HG02678 (cell line): Measurements from ENCODE around the gene PCNX2.
"Not testable (repeated sequence)": the region's sequence is repeated elsewhere in the genome, so short reads cannot be mapped to it uniquely, and the experiment has no call there.

Experiments
- ATAC-seq: cut with Tn5 transposase; IDR thresholded peaks from one replicate; pipeline ENCODE4 v1.9.1; 2021; ENCODE audit warnings: mild to moderate bottlenecking, moderate library complexity; ENCODE audit not compliant: unreplicated experiment

PCNX2 gene

DNA sequence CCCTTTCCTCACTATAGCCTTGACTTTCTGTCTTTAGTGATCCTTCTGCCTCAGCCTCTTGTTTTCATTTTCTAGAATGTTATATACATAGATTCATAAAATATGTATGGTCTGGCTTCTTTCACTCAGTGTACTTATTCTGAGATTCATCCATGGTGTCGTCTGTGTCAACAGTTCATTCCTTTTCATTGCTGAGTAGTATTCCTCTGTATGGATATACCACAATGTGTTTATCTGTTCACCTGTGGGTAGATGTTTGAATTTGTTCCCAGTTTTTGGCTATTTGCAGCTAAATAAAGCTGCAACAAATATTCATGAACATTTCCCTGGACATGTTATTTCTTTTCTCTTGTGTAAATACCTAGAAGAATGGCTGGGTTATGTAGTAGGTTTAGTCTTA, 131.8 kb downstream of the PCNX2 start:
- ATAC-seq: no peak

GRCh38 chr1:233158322-233158721, 137.2 kb downstream of the PCNX2 start:
- ATAC-seq: no peak

GRCh38 chr1:233157245-233157644, 138.3 kb downstream of the PCNX2 start:
- ATAC-seq: no peak

GRCh38 chr1:233151861-233152260, 143.7 kb downstream of the PCNX2 start:
- no peak for ATAC-seq

DNA sequence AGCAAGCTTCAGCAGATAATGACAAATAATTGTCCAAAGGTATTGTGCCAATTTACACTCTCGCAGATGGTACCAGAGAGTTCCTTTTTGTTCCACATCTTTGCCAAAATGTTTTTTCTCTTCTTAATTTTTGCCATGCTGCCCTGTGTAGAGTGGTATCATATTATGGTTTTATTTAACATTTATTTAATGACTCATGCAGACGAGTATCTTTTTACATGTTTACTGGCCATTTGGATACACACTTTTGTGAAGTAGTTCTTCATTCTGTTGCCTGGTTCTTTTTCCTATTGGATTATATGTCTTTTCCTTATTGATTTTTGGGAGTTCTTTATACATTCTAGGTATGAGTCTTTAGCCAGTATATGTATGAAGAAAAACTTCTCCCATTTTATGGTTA, 151.1 kb downstream of the PCNX2 start:
- no peak for ATAC-seq

- ATAC-seq: no peak
Measured at GRCh38 chr1:233143241-233143640, 152.3 kb downstream of the PCNX2 start.

GRCh38 chr1:233140974-233141373, 154.6 kb downstream of the PCNX2 start:
- ATAC-seq: no peak

DNA sequence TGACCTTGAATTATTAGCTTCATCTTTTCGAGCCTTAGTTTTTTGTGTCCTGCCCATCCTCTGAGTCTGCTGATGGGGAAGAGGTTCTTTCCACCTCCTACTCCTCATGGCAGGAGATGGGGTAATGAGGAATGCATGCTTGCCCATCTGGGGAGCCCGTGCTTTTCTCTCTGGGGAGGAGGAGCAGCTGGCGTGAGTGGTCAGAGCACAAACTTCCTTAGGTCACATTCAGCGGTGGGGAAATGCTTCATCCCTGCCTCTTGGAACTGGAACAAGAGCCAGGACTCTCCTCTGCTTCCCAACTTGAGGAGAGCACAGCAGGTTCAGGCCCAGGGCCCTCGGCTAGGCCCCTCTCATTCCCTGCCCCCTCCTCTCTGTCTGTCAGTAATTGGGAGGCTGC, 155.0 kb downstream of the PCNX2 start:
- no peak for ATAC-seq

GRCh38 chr1:233138788-233139585, 156.5 kb downstream of the PCNX2 start:
- ATAC-seq: no peak

DNA sequence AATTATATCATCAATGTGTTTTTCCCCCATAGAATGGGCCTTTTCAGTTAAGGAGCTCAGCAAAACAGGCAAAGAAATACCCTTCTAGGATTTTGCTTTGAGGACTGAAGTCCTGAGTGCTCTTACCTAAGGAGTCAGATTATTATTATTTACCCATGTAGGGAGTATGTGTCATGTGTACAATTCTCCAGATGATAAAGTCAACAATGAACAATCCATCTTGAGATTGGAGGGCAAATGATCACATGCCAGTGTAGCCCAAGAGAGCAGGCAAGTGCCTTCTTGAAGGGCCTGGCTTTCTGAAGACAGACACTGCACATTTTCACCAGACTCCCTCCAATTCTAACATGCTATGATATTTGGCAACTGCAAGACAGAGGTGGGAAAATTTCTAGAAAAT, 159.7 kb downstream of the PCNX2 start:
- no peak for ATAC-seq

- no peak for ATAC-seq
Measured at GRCh38 chr1:233132445-233132844, 163.1 kb downstream of the PCNX2 start.

DNA sequence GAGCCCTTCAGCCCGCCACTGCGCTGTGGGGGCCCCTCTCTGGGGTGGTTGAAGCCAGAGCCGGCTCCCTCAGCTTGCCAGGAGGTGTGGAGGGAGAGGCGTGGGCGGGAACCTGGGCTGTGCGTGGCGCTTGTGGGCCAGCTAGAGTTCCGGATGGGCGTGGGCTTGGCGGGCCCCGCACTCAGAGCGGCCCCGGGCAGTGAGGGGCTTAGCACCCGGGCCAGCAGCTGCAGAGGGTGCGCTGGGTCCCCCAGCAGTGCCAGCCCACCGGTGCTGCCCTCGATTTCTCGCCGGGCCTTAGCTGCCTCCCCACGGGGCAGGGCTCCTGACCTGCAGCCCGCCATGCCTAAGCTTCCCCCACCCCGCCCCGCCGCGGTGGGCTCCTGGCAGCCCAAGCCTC, 166.5 kb downstream of the PCNX2 start:
- ATAC-seq: not testable (repeated sequence)

- ATAC-seq: no peak
Measured at GRCh38 chr1:233127157-233127556, 168.4 kb downstream of the PCNX2 start.

DNA sequence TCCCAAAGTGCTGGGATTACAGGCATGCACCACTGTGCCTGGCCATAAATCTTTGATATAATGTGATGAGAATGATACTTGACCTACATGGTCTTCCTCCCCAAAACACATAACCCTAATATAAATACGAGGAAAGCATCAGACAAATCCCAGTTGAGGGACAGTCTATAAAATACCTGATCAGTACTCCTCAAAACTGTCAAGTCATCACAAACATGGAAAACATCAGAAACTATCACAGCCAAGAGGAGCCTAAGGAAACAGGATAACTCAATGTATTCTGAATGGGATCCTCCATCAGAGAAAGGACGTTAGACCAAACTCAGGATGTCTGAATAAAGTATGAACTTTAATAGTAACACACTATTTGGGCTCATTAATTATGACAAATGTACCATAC, 172.7 kb downstream of the PCNX2 start:
- no peak for ATAC-seq

DNA sequence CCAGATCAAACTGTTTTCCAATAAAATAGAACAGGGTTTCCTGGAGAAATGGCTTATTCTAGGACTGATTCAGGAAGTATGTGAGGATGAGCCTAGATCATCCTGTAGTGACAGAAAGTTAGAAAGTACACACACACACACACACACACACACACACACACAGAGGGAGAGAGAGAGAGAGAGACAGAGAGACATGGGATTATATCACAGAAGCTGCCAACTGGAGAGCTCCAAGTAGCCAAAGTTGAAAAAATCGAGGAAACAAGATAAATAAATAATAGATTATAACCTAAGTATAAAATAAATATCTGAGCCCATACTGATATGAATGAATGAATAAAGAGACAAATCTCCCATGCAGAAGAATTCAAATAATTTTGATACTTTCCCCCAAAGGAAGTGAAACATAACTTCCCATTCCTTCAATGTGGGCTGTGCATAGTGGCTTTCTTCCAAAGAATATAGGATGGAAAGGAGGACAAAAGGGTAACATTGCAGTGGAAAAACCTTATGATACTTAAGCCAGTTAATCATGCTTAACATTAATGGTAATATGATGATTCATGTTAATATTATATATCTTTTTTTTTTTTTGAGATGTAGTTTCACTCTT, 173.5 kb downstream of the PCNX2 start:
- ATAC-seq: no peak

DNA sequence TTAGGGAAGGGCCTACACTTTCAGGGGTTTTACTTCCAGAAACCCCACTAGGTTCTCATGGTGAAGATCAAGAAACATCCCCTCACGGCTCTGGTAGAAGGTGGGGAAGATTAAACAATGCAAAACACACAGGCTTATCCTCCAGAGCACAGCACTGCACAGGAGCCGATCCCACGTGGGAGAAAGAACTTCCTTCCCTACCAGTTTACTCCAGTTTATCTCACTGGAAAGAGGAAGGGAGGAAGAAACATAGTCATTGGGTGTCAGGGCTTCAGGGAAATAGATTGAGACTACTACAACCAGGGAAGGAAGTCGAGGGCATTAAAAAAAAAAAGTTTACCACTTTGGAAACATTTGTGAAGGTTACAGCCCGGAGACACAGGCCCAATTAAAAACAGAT, 180.7 kb downstream of the PCNX2 start:
- no peak for ATAC-seq

DNA sequence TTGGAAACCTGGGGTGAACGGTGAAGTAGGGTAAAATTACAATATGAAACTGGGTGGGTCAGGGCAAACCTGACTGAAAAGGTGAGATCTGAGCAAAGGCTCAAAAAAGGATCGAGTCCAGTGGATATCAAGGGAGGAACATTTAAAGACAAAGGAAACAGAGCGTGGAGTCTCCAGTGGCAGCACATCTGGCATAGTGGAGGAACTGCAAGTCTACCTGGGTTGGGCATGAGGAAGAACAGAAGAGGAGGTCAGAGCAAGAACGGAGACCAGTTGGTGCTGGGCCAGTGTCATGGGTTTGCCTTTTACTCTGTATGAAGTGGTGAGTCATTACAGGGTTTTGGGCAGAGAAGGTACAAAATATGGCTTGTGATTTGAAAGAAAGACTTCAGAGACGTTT, 181.4 kb downstream of the PCNX2 start:
- no peak for ATAC-seq

DNA sequence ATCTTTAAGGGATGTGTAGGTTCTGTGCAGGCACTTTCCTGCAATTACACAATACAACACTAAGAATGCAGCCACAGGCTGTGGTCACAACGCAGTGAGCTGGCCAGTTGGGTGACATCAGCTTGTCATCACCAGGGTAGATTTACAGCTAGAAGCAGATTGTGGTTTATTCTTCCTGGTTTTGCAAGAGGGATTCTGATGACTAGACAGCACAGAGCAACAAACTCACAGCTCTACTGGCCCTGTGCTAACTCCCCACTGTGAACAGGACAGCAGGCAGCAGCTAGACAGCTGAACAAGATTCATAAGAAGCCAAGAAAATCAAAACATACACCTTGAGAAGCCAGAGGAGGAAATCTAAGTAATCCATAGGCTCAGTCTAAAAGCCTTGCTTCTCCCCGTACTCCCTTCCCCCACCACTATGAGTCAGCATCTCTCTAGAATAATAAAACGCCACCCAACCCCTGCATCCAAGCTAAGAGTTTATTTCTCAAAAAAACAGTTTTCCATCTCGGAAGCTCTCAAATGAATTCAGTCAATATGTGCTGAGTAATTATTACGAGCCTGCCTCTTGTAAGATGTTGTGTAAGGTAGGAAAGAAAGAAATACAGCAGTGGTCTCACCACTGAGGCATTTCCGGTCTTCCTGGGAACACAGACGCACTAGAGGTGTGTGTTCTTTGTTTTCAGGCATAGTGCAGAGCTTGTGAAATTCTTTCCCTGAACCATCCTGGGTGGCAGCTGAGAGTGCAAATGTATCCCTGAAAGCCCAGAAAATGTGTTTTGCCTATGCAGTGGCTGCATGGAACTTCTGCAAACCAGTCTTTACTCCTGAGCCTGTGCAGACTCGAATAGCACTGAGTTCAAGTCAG, 182.3 kb downstream of the PCNX2 start:
- peak; percentile 76 for ATAC-seq

- no peak for ATAC-seq
Measured at GRCh38 chr1:233112186-233113008, 183.1 kb downstream of the PCNX2 start.

DNA sequence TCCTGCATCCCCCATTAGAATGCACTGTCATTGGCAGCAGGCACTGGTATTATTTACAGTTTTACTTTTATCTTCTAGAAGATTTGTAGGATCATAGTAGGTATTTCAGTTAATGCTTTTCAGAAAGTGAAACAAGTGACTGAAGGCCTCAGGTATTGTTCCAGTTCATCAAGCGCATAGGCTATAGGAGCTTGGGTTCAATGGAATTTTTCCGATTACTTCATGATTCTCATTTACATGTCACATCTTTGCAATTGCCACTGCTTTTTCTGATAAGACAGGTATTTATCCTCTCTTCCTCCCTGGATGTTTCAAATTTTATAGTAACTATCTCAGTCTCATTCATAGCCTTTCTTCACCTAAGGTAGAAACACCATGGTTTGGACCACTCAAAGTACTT, 183.8 kb downstream of the PCNX2 start:
- no peak for ATAC-seq

DNA sequence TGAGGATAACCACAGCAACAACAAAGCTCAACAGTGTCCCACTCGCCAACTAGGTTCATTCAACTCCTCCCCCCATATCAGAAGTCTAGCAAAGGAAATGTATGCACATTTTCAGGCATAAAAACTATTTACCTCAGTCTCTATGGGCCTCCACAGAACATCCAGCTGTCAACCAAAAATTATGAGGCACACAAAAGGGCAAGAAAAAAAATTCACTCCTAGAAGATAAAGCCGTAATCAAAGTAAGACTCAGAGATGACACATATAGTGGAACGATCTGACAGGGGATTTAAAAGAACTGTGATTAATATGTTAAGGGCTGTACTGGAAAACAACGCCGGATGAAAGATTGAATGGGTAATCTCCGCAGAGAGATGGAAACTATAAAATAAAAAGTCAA, 186.4 kb downstream of the PCNX2 start:
- no peak for ATAC-seq
